ENCODE results near the gene CLEC18B.
"Not testable (repeated sequence)": the region's sequence is repeated elsewhere in the genome, so short reads cannot be mapped to it uniquely, and the experiment has no call there.

Gene CLEC18B

GRCh38 chr16:74443624-74444346, 22.5 kb upstream of the CLEC18B start:
- H3K4me1 ChIP-seq (ENCODE audit: control insufficient read depth, insufficient read depth, low read length) = not testable (repeated sequence)
- no CpG with 5 or more reads among the region's 13 CpGs for WGBS (ENCODE audit: insufficient coverage, insufficient read length)

GRCh38 chr16:74439685-74440084, 18.4 kb upstream of the CLEC18B start:
- Histone ChIP-seq H3K27me3 (ENCODE audit: control insufficient read depth, insufficient read depth, low read length) (no peaks in the 10 kb centered on the region), H3K4me3 (ENCODE audit: low read length) (no peak overlapping the region), H3K4me1 (ENCODE audit: control insufficient read depth, insufficient read depth, low read length) (no peaks in the 10 kb centered on the region), H3K36me3 (ENCODE audit: control insufficient read depth, insufficient read depth, low read length) (no peaks in the 10 kb centered on the region), H3K9me3 (ENCODE audit: control insufficient read depth, insufficient read depth, low read length) (no peaks in the 10 kb centered on the region), H3K27ac (ENCODE audit: low read length) (no peak overlapping the region)
- no CpG with 5 or more reads among the region's 7 CpGs for WGBS (ENCODE audit: insufficient coverage, insufficient read length)
- no peak for DNase-seq (ENCODE audit: low read depth, low spot score)

More at GRCh38 chr16:74443624-74444346, 22.5 kb upstream of the CLEC18B start:
- not testable (repeated sequence) for DNase-seq (ENCODE audit: low read depth, low spot score); H3K4me3 ChIP-seq (ENCODE audit: low read length); H3K36me3 ChIP-seq (ENCODE audit: control insufficient read depth, insufficient read depth, low read length); H3K9me3 ChIP-seq (ENCODE audit: control insufficient read depth, insufficient read depth, low read length); H3K27ac ChIP-seq (ENCODE audit: low read length); H3K27me3 ChIP-seq (ENCODE audit: control insufficient read depth, insufficient read depth, low read length)

- H3K9me3 ChIP-seq (ENCODE audit: control insufficient read depth, insufficient read depth, low read length) = no peaks in the 10 kb centered on the region
- H3K4me1 ChIP-seq (ENCODE audit: control insufficient read depth, insufficient read depth, low read length) = no peaks in the 10 kb centered on the region
- H3K4me3 ChIP-seq (ENCODE audit: low read length) = no peak overlapping the region
- no peak overlapping the region for H3K27ac ChIP-seq (ENCODE audit: low read length)
- no peaks in the 10 kb centered on the region for H3K36me3 ChIP-seq (ENCODE audit: control insufficient read depth, insufficient read depth, low read length)
- no peaks in the 10 kb centered on the region for H3K27me3 ChIP-seq (ENCODE audit: control insufficient read depth, insufficient read depth, low read length)
- DNase-seq (ENCODE audit: low read depth, low spot score) = no peak
- no CpG with 5 or more reads among the region's 7 CpGs for WGBS (ENCODE audit: insufficient coverage, insufficient read length)
Measured at GRCh38 chr16:74438492-74438979, 17.3 kb upstream of the CLEC18B start.

GRCh38 chr16:74431516-74431915, 10.2 kb upstream of the CLEC18B start:
- no peak overlapping the region for H3K27ac ChIP-seq (ENCODE audit: low read length)
- no peak overlapping the region for H3K4me3 ChIP-seq (ENCODE audit: low read length)
- no peaks in the 10 kb centered on the region for H3K4me1 ChIP-seq (ENCODE audit: control insufficient read depth, insufficient read depth, low read length)
- no peaks in the 10 kb centered on the region for H3K27me3 ChIP-seq (ENCODE audit: control insufficient read depth, insufficient read depth, low read length)
- no peaks in the 10 kb centered on the region for H3K9me3 ChIP-seq (ENCODE audit: control insufficient read depth, insufficient read depth, low read length)
- WGBS (ENCODE audit: insufficient coverage, insufficient read length) = no CpG with 5 or more reads among the region's 5 CpGs
- no peaks in the 10 kb centered on the region for H3K36me3 ChIP-seq (ENCODE audit: control insufficient read depth, insufficient read depth, low read length)
- DNase-seq (ENCODE audit: low read depth, low spot score) = no peak

GRCh38 chr16:74430036-74430712, 8.9 kb upstream of the CLEC18B start:
- not testable (repeated sequence) for H3K36me3 ChIP-seq (ENCODE audit: control insufficient read depth, insufficient read depth, low read length); H3K4me3 ChIP-seq (ENCODE audit: low read length); H3K27ac ChIP-seq (ENCODE audit: low read length); DNase-seq (ENCODE audit: low read depth, low spot score); H3K9me3 ChIP-seq (ENCODE audit: control insufficient read depth, insufficient read depth, low read length); H3K27me3 ChIP-seq (ENCODE audit: control insufficient read depth, insufficient read depth, low read length); H3K4me1 ChIP-seq (ENCODE audit: control insufficient read depth, insufficient read depth, low read length)
- WGBS (ENCODE audit: insufficient coverage, insufficient read length) = no CpG with 5 or more reads among the region's 13 CpGs

GRCh38 chr16:74428493-74428892, 7.2 kb upstream of the CLEC18B start:
- WGBS (ENCODE audit: insufficient coverage, insufficient read length) = no CpG with 5 or more reads among the region's 8 CpGs
- H3K9me3 ChIP-seq (ENCODE audit: control insufficient read depth, insufficient read depth, low read length); H3K36me3 ChIP-seq (ENCODE audit: control insufficient read depth, insufficient read depth, low read length); H3K27me3 ChIP-seq (ENCODE audit: control insufficient read depth, insufficient read depth, low read length); H3K4me1 ChIP-seq (ENCODE audit: control insufficient read depth, insufficient read depth, low read length); DNase-seq (ENCODE audit: low read depth, low spot score); H3K27ac ChIP-seq (ENCODE audit: low read length); H3K4me3 ChIP-seq (ENCODE audit: low read length): not testable (repeated sequence)

- not testable (repeated sequence) for H3K9me3 ChIP-seq (ENCODE audit: control insufficient read depth, insufficient read depth, low read length); DNase-seq (ENCODE audit: low read depth, low spot score); H3K4me3 ChIP-seq (ENCODE audit: low read length); H3K4me1 ChIP-seq (ENCODE audit: control insufficient read depth, insufficient read depth, low read length); H3K36me3 ChIP-seq (ENCODE audit: control insufficient read depth, insufficient read depth, low read length); H3K27ac ChIP-seq (ENCODE audit: low read length); H3K27me3 ChIP-seq (ENCODE audit: control insufficient read depth, insufficient read depth, low read length)
- WGBS (ENCODE audit: insufficient coverage, insufficient read length) = no CpG with 5 or more reads among the region's 6 CpGs
Measured at GRCh38 chr16:74425751-74426150, 4.5 kb upstream of the CLEC18B start.

GRCh38 chr16:74423721-74424120, 2.4 kb upstream of the CLEC18B start:
- H3K27me3 ChIP-seq (ENCODE audit: control insufficient read depth, insufficient read depth, low read length); H3K36me3 ChIP-seq (ENCODE audit: control insufficient read depth, insufficient read depth, low read length); DNase-seq (ENCODE audit: low read depth, low spot score); H3K4me3 ChIP-seq (ENCODE audit: low read length); H3K27ac ChIP-seq (ENCODE audit: low read length); H3K9me3 ChIP-seq (ENCODE audit: control insufficient read depth, insufficient read depth, low read length); H3K4me1 ChIP-seq (ENCODE audit: control insufficient read depth, insufficient read depth, low read length): not testable (repeated sequence)
- no CpG with 5 or more reads among the region's 4 CpGs for WGBS (ENCODE audit: insufficient coverage, insufficient read length)

GRCh38 chr16:74422086-74422485, 808 bp upstream of the CLEC18B start:
- H3K36me3 ChIP-seq (ENCODE audit: control insufficient read depth, insufficient read depth, low read length); DNase-seq (ENCODE audit: low read depth, low spot score); H3K9me3 ChIP-seq (ENCODE audit: control insufficient read depth, insufficient read depth, low read length); H3K27me3 ChIP-seq (ENCODE audit: control insufficient read depth, insufficient read depth, low read length); H3K4me1 ChIP-seq (ENCODE audit: control insufficient read depth, insufficient read depth, low read length); H3K27ac ChIP-seq (ENCODE audit: low read length); H3K4me3 ChIP-seq (ENCODE audit: low read length): not testable (repeated sequence)
- no CpG with 5 or more reads among the region's 17 CpGs for WGBS (ENCODE audit: insufficient coverage, insufficient read length)

GRCh38 chr16:74421482-74421785, 156 bp upstream of the CLEC18B start:
- not testable (repeated sequence) for H3K36me3 ChIP-seq (ENCODE audit: control insufficient read depth, insufficient read depth, low read length); H3K4me3 ChIP-seq (ENCODE audit: low read length); DNase-seq (ENCODE audit: low read depth, low spot score); H3K27me3 ChIP-seq (ENCODE audit: control insufficient read depth, insufficient read depth, low read length); H3K9me3 ChIP-seq (ENCODE audit: control insufficient read depth, insufficient read depth, low read length); H3K4me1 ChIP-seq (ENCODE audit: control insufficient read depth, insufficient read depth, low read length); H3K27ac ChIP-seq (ENCODE audit: low read length)
- no CpG with 5 or more reads among the region's 16 CpGs for WGBS (ENCODE audit: insufficient coverage, insufficient read length)

- not testable (repeated sequence) for H3K4me1 ChIP-seq (ENCODE audit: control insufficient read depth, insufficient read depth, low read length); H3K27me3 ChIP-seq (ENCODE audit: control insufficient read depth, insufficient read depth, low read length); H3K36me3 ChIP-seq (ENCODE audit: control insufficient read depth, insufficient read depth, low read length); H3K27ac ChIP-seq (ENCODE audit: low read length); DNase-seq (ENCODE audit: low read depth, low spot score); H3K9me3 ChIP-seq (ENCODE audit: control insufficient read depth, insufficient read depth, low read length); H3K4me3 ChIP-seq (ENCODE audit: low read length)
- WGBS (ENCODE audit: insufficient coverage, insufficient read length) = no CpG with 5 or more reads among the region's 14 CpGs
Measured at GRCh38 chr16:74419811-74420210, 1.5 kb downstream of the CLEC18B start.

Data from iPS DF 6.9 (cell line).